Hepatocyte (in vitro differentiated cells): ENCODE data around the gene ASB2. TPM values are rescaled to one million over a fixed set of nuclear protein-coding genes. Genes with fewer than 3 reads are reported as not detected.

Experiments
- DNase-seq: peaks from one replicate; pipeline ENCODE4 v3.0.0-alpha.2; 2016; ENCODE audit warnings: low spot score
- H2AFZ ChIP-seq: fragments of 200-600 bp; sonication (generic); 2 replicates; pipeline ENCODE4 v1.6.0; 2016; ENCODE audit warnings: antibody characterized with exemption, mild to moderate bottlenecking
- H3K27ac ChIP-seq: fragments of 200-600 bp; sonication (generic); 2 replicates; pipeline ENCODE4 v1.5.1; 2016; ENCODE audit warnings: mild to moderate bottlenecking
- H3K27me3 ChIP-seq: fragments of 200-600 bp; sonication (generic); 2 replicates; pipeline ENCODE4 v1.6.1; 2016
- H3K36me3 ChIP-seq: fragments of 200-600 bp; sonication (generic); replicated peaks from 2 replicates; pipeline ENCODE4 v1.5.1; 2016; ENCODE audit warnings: low read depth; ENCODE audit not compliant: insufficient read depth
- H3K4me1 ChIP-seq: fragments of 200-600 bp; sonication (generic); 2 replicates; pipeline ENCODE4 v1.5.1; 2016; ENCODE audit warnings: mild to moderate bottlenecking, moderate library complexity; ENCODE audit not compliant: insufficient read depth
- H3K4me2 ChIP-seq: fragments of 200-600 bp; sonication (generic); 2 replicates; pipeline ENCODE4 v1.6.0; 2016
- H3K4me3 ChIP-seq: fragments of 200-600 bp; sonication (generic); 2 replicates; pipeline ENCODE4 v1.5.1; 2016; ENCODE audit warnings: mild to moderate bottlenecking
- H3K79me2 ChIP-seq: fragments of 200-600 bp; sonication (generic); 2 replicates; pipeline ENCODE4 v1.6.0; 2017; ENCODE audit warnings: mild to moderate bottlenecking
- H3K9me2 ChIP-seq: fragments of 200-600 bp; sonication (generic); replicated peaks from 2 replicates; pipeline ENCODE4 v1.6.0; 2017; ENCODE audit warnings: mild to moderate bottlenecking; ENCODE audit not compliant: insufficient read depth
- H3K9me3 ChIP-seq: fragments of 200-600 bp; sonication (generic); 2 replicates; pipeline ENCODE4 v1.5.1; 2016; ENCODE audit warnings: low read depth, mild to moderate bottlenecking
- H4K20me1 ChIP-seq: fragments of 200-600 bp; sonication (generic); 2 replicates; pipeline ENCODE4 v1.6.0; 2016; ENCODE audit warnings: mild to moderate bottlenecking; ENCODE audit not compliant: insufficient read depth, poor library complexity, severe bottlenecking
- CTCF ChIP-seq: fragments of 200-600 bp; sonication (generic); IDR thresholded peaks from 2 replicates; pipeline ENCODE4 v1.5.1; 2016; ENCODE audit warnings: antibody characterized with exemption, mild to moderate bottlenecking; ENCODE audit not compliant: poor library complexity
- EZH2 ChIP-seq: fragments of 200-600 bp; sonication (generic); IDR thresholded peaks from 2 replicates; pipeline ENCODE4 v1.6.1; 2016; ENCODE audit warnings: antibody characterized with exemption, mild to moderate bottlenecking, borderline replicate concordance
- EZH2phosphoT487 ChIP-seq: fragments of 200-600 bp; sonication (generic); IDR thresholded peaks from one replicate; pipeline ENCODE4 v1.6.1; 2018; ENCODE audit warnings: antibody characterized with exemption, mild to moderate bottlenecking, low read depth, moderate library complexity; ENCODE audit not compliant: unreplicated experiment, severe bottlenecking
- WGBS: methylation state at CpG from one replicate; pipeline ENCODE4 v1.1.6; 2016; ENCODE audit warnings: low lambda C conversion rate; ENCODE audit errors: missing lambda C conversion rate; 5-methylcytosine and 5-hydroxymethylcytosine counted together
- polyA plus RNA-seq: library from polyadenylated mRNA; unstranded; fragments of >200 nt; fragmentation: Nextera tagmentation; extraction: Ambion mirVana; gene quantifications from 2 replicates; pipeline ENCODE4 v1.2.1, GENCODE V29; 2016
- total RNA-seq: library from RNA; depleted of rRNA; stranded (reverse); fragments of >200 nt; gene quantifications from 2 replicates; pipeline ENCODE4 v1.2.3, GENCODE V29; 2014

The ASB2 gene
- total and polyA plus RNA-seq, 2 experiments from 2014 or later, result 0.27 to 0.53 TPM

GRCh38 chr14:94004015-94004414 lies 27.6 kb upstream of the ASB2 start:
- TF ChIP-seq EZH2 (no peak), EZH2phosphoT487 (no peak)
- Histone ChIP-seq H3K9me3 (no peaks in the 10 kb centered on the region), H3K4me1 (no peaks in the 10 kb centered on the region), H2AFZ (no peak overlapping the region), H3K27ac (no peak overlapping the region), H4K20me1 (no peaks in the 10 kb centered on the region), H3K36me3 (no peaks in the 10 kb centered on the region), H3K4me2 (no peak overlapping the region), H3K27me3 (no peaks in the 10 kb centered on the region), H3K4me3 (no peak overlapping the region), H3K79me2 (no peaks in the 10 kb centered on the region), H3K9me2 (no peaks in the 10 kb centered on the region)
- DNase-seq, result no peak
- 82% methylated on average over 8 of the region's 8 CpGs for WGBS

- H3K9me2 ChIP-seq, result no peaks in the 10 kb centered on the region
- DNase-seq, result no peak
- no peak overlapping the region for H2AFZ ChIP-seq
- no peaks in the 10 kb centered on the region for H4K20me1 ChIP-seq
- 93% methylated on average over 4 of the region's 4 CpGs for WGBS
- H3K4me3 ChIP-seq, result no peak overlapping the region
- H3K27ac ChIP-seq, result no peak overlapping the region
- no peak overlapping the region for H3K4me2 ChIP-seq
- no peaks in the 10 kb centered on the region for H3K9me3 ChIP-seq
- H3K79me2 ChIP-seq, result no peaks in the 10 kb centered on the region
- H3K27me3 ChIP-seq, result no peaks in the 10 kb centered on the region
- TF ChIP-seq EZH2 (no peak), EZH2phosphoT487 (no peak), CTCF (no peak)
- H3K4me1 ChIP-seq, result peaks cover 2% of the 10 kb centered on the region
- H3K36me3 ChIP-seq, result no peaks in the 10 kb centered on the region
These were observed 27.0 kb upstream of the ASB2 start for GRCh38 chr14:94003397-94003796.

- Histone ChIP-seq H3K79me2 (no peaks in the 10 kb centered on the region), H3K9me2 (no peaks in the 10 kb centered on the region), H3K36me3 (no peaks in the 10 kb centered on the region), H3K27me3 (no peaks in the 10 kb centered on the region), H3K4me1 (peaks cover 7% of the 10 kb centered on the region), H4K20me1 (no peaks in the 10 kb centered on the region), H3K4me2 (peak overlapping the region; percentile 7), H3K27ac (no peak overlapping the region), H3K4me3 (no peak overlapping the region), H2AFZ (no peak overlapping the region), H3K9me3 (no peaks in the 10 kb centered on the region)
- peak; percentile 84 for DNase-seq
- TF ChIP-seq EZH2 (no peak), CTCF (peak; percentile 98), EZH2phosphoT487 (no peak)
- WGBS, result 52% methylated on average over 25 of the region's 26 CpGs
These were observed 25.4 kb upstream of the ASB2 start for GRCh38 chr14:94001501-94002396.

- Histone ChIP-seq H2AFZ (no peak overlapping the region), H3K27me3 (no peaks in the 10 kb centered on the region), H3K36me3 (no peaks in the 10 kb centered on the region), H4K20me1 (no peaks in the 10 kb centered on the region), H3K9me2 (no peaks in the 10 kb centered on the region), H3K4me2 (no peak overlapping the region), H3K4me3 (no peak overlapping the region), H3K27ac (no peak overlapping the region), H3K4me1 (peaks cover 7% of the 10 kb centered on the region), H3K79me2 (no peaks in the 10 kb centered on the region), H3K9me3 (no peaks in the 10 kb centered on the region)
- TF ChIP-seq EZH2 (no peak), EZH2phosphoT487 (no peak), CTCF (no peak)
- DNase-seq, result no peak
- 84% methylated on average over 13 of the region's 13 CpGs for WGBS
These were observed 24.6 kb upstream of the ASB2 start for GRCh38 chr14:94001016-94001415.
